Upper lobe of left lung (tissue), 4 donors: ENCODE data around the gene GRXCR2.

Source experiments
- EP300 ChIP-seq, 4 donors: sonication (generic); formaldehyde crosslinking; IDR thresholded peaks; one replicate each; pipeline ENCODE4 v1.5.1; 2017; ENCODE audit warnings: antibody characterized with exemption in 4 of 4, control low read depth in 2 of 4
- POLR2A ChIP-seq, 4 donors: fragments of 450-650 bp; IDR thresholded peaks; one replicate each; pipeline ENCODE4 v1.5.1; 2016 to 2017; ENCODE audit warnings: antibody characterized with exemption in 4 of 4, mild to moderate bottlenecking in 2 of 4
- POLR2AphosphoS5 ChIP-seq, 2 donors: sonication (generic); formaldehyde crosslinking; IDR thresholded peaks; one replicate each; pipeline ENCODE4 v1.5.1; 2017; ENCODE audit warnings: antibody characterized with exemption in 2 of 2
- TF ChIP-seq, protein P1 (sequence below), 6 experiments: fragments of 450-650 bp in 4 of 6; fragments of 200-600 bp in 2 of 6; sonication (generic) in 2 of 6; IDR thresholded peaks; one replicate each; pipeline ENCODE4 v1.5.1; 2016 to 2019; ENCODE audit warnings: antibody characterized with exemption in 6 of 6

DNA sequence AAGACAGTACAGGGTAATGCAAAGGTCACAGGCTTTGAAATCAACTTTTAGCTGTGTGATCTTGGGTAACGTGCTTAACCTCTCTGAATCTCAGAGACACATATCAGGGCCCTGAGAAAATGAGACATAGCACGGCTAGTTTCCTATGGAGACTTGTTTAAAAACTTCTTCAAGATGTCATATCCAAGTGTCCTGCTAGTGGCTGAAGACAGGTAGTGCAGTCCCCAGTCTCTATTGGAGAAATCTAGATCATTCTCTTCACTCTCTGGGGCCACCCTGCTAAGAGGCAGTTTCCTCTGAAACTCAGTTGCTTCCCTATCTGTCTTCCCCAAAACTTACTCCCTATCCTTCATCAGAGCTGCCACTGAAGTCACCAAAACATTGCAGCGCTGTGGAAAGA, 30.3 kb upstream of the GRXCR2 start:
- TF ChIP-seq POLR2A (IDR thresholded peaks at IDR 0.05) (no peak), EP300 (IDR thresholded peaks at IDR 0.05) (no peak), POLR2AphosphoS5 (IDR thresholded peaks at IDR 0.05) (no peak)
- TF ChIP-seq, protein P1, sequence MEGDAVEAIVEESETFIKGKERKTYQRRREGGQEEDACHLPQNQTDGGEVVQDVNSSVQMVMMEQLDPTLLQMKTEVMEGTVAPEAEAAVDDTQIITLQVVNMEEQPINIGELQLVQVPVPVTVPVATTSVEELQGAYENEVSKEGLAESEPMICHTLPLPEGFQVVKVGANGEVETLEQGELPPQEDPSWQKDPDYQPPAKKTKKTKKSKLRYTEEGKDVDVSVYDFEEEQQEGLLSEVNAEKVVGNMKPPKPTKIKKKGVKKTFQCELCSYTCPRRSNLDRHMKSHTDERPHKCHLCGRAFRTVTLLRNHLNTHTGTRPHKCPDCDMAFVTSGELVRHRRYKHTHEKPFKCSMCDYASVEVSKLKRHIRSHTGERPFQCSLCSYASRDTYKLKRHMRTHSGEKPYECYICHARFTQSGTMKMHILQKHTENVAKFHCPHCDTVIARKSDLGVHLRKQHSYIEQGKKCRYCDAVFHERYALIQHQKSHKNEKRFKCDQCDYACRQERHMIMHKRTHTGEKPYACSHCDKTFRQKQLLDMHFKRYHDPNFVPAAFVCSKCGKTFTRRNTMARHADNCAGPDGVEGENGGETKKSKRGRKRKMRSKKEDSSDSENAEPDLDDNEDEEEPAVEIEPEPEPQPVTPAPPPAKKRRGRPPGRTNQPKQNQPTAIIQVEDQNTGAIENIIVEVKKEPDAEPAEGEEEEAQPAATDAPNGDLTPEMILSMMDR (IDR thresholded peaks at IDR 0.05), result peak in 2 of 6 experiments; percentile 6 to 16
